Activated CD8-positive, alpha-beta T cell treated with anti-CD3 and anti-CD28 coated beads, Interleukin-2, amount 10 ng/mL, durations not matched to agents 7 days and 5 days (primary cell): ENCODE data around the gene DIAPH2. TPM values are rescaled to one million over a fixed set of nuclear protein-coding genes. Genes with fewer than 3 reads are reported as not detected.

Source experiments
- ATAC-seq: fragments of 150-1000 bp; cut with Tn5 transposase; one replicate; pipeline ENCODE4 v1.10.0; 2021; ENCODE audit warnings: moderate library complexity
- CTCF ChIA-PET: fragments of 350-600 bp; sonication (Branson Sonifier 250); formaldehyde crosslinking; loops from one replicate; lab custom pipeline; 2021; ENCODE audit warnings: antibody characterized with exemption; lab: Charles Lee
- POLR2A ChIA-PET: fragments of 350-600 bp; sonication (Branson Sonifier 250); formaldehyde crosslinking; loops from one replicate; lab custom pipeline; 2021; ENCODE audit warnings: antibody characterized with exemption; lab: Charles Lee
- DNase-seq: peaks from one replicate; pipeline ENCODE4 v3.0.0-alpha.2; 2020
- H3K27ac Mint-ChIP-seq: one replicate; pipeline ENCODE4 v1.8.0; 2021; ENCODE audit warnings: mild to moderate bottlenecking, mixed read lengths
- H3K27me3 Mint-ChIP-seq: one replicate; pipeline ENCODE4 v1.8.0; 2021; ENCODE audit warnings: low read depth, mixed read lengths
- H3K36me3 Mint-ChIP-seq: one replicate; pipeline ENCODE4 v1.8.0; 2021; ENCODE audit warnings: low read depth, mixed read lengths
- H3K4me1 Mint-ChIP-seq: one replicate; pipeline ENCODE4 v1.8.0; 2021; ENCODE audit warnings: low read depth, mixed read lengths
- H3K4me3 Mint-ChIP-seq: one replicate; pipeline ENCODE4 v1.8.0; 2021; ENCODE audit warnings: mild to moderate bottlenecking, mixed read lengths
- H3K9me3 Mint-ChIP-seq: one replicate; pipeline ENCODE4 v1.8.0; 2022; ENCODE audit warnings: mixed read lengths; ENCODE audit not compliant: insufficient read depth
- total RNA-seq, 2 experiments: library from RNA; stranded (reverse); gene quantifications; one replicate each; pipeline ENCODE4 v1.2.3, GENCODE V29; 2021

The DIAPH2 gene
- total RNA-seq, 2 experiments from 2014 or later: 14.1 to 14.4 TPM

DNA sequence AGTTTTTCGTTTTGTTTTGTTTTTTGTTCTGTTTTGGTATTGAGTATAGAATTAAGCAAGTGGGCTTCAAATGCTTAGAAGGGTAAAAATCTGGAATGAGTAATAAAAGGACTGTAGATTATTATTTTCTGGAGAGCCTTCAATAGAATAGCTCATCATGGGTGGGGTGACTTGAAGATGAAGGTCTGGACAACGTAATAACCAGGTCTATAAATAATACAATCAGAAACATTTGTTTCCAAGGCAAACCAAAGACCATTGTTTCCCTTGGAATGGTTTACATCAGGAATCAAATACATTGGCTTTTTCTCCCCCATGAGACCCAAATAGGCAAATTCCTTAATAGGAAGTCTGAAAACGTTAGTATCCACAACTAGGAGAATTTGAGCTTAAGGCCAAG lies 920.6 kb downstream of the DIAPH2 start:
- H3K9me3 Mint-ChIP-seq: no peaks in the 10 kb centered on the region
- no peaks in the 10 kb centered on the region for H3K27me3 Mint-ChIP-seq
- ChIA-PET CTCF (no interaction called here), POLR2A (no interaction called here)
- H3K36me3 Mint-ChIP-seq: no peaks in the 10 kb centered on the region
- H3K4me3 Mint-ChIP-seq: no peak overlapping the region
- DNase-seq (no peak), ATAC-seq (no peak)
- H3K4me1 Mint-ChIP-seq: no peaks in the 10 kb centered on the region
- no peak overlapping the region for H3K27ac Mint-ChIP-seq

DNA sequence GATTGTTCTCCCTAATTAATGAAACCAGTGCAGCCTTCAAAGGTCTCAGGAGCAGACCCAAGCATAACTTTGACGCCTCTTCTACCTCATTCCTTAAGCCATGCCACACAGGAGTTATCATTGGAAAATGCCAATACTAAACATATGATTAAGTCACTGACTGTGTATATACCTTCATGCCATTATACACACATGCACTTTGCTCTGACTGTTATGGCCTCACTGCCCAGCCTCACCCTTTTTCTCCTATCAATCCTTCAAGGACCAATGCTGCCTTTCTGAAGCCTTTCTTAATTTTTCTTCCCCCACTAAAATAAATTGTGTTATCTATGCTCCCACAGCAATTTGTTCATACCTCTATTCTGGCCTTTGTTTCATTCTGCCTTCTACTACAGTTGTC lies 924.7 kb downstream of the DIAPH2 start:
- ChIA-PET POLR2A (no interaction called here), CTCF (no interaction called here)
- ATAC-seq: no peak
- no peaks in the 10 kb centered on the region for H3K9me3 Mint-ChIP-seq
- H3K27ac Mint-ChIP-seq: no peak overlapping the region
- no peaks in the 10 kb centered on the region for H3K4me1 Mint-ChIP-seq
- H3K27me3 Mint-ChIP-seq: no peaks in the 10 kb centered on the region
- no peak for DNase-seq
- H3K36me3 Mint-ChIP-seq: no peaks in the 10 kb centered on the region
- no peak overlapping the region for H3K4me3 Mint-ChIP-seq

DNA sequence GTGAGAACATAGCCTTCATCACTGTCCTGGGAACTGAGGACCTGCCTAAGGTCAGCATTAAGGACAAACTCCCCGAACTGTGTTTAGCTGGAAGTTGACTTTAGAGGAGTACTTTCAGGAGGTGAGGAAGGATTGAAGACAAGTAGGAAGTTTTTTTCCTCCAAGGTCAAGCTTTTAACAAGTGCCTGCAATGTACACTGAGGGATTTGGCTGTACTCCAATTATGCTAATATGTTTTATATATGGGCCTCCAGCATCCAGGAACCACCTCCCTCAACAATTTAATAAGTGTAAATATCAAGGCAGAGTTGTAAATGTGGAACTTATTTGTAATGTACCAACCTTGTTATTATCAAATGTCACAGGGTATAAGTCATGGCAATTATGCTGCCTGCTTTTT lies 925.3 kb downstream of the DIAPH2 start:
- DNase-seq (no peak), ATAC-seq (no peak)
- ChIA-PET CTCF (no interaction called here), POLR2A (no interaction called here)
- no peaks in the 10 kb centered on the region for H3K9me3 Mint-ChIP-seq
- no peak overlapping the region for H3K4me3 Mint-ChIP-seq
- H3K27ac Mint-ChIP-seq: no peak overlapping the region
- no peaks in the 10 kb centered on the region for H3K27me3 Mint-ChIP-seq
- no peaks in the 10 kb centered on the region for H3K36me3 Mint-ChIP-seq
- H3K4me1 Mint-ChIP-seq: no peaks in the 10 kb centered on the region

DNA sequence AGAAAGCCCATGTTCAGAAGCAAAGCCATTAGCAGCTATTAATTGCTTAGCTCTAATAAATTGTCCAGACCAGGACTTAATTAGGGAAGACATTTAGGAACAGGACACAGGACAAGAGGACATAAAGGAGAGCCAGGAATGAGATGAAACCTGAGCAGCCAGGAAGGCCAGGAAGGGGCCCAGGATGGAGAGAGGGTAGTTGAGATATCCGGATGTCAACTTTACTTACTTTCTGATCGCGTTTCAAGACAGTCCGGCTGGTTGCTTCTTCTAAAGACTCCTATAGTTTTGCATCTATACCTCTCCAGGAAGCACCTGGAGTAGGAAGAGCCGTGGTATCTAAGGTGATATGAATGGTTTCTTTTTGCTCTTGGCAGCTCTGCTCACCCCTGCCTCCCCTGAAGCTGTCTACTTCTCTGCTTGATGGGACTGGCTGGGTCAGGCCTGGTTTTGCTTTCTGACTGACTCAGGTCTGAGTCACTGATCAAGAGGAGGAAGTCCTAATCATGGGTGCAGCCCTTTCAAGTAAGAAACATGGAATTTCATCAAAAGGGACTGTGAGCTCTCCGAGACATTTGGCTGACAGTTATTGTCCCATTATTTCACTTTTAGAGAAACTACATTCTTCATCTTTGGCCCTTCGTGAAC lies 932.4 kb downstream of the DIAPH2 start:
- POLR2A ChIA-PET: no interaction called here
- CTCF ChIA-PET: no interaction called here
- no peaks in the 10 kb centered on the region for H3K9me3 Mint-ChIP-seq
- no peak overlapping the region for H3K27ac Mint-ChIP-seq
- peaks cover 2% of the 10 kb centered on the region for H3K27me3 Mint-ChIP-seq
- H3K4me1 Mint-ChIP-seq: no peaks in the 10 kb centered on the region
- DNase-seq (no peak), ATAC-seq (no peak)
- no peaks in the 10 kb centered on the region for H3K36me3 Mint-ChIP-seq
- H3K4me3 Mint-ChIP-seq: no peak overlapping the region

DNA sequence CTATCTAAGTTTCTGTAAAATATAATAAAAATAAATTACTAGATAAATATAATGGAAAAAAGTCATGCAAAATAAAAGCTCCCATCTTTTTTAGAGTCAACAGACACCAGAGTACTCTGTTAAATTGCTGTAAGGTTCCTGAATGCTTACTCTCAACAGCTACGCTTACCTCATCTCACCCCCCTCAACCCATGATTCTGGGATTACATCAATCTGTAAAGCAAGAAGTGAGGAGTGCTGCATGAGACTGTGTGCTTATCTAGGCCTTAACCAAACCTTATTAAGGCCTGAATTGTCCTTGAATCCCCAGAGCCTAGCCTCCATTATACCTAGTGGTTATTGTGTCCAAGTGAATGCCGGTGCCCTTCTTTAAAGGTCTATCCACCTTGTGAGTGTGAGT lies 934.9 kb downstream of the DIAPH2 start:
- no peak overlapping the region for H3K27ac Mint-ChIP-seq
- ChIA-PET CTCF (no interaction called here), POLR2A (no interaction called here)

DNA sequence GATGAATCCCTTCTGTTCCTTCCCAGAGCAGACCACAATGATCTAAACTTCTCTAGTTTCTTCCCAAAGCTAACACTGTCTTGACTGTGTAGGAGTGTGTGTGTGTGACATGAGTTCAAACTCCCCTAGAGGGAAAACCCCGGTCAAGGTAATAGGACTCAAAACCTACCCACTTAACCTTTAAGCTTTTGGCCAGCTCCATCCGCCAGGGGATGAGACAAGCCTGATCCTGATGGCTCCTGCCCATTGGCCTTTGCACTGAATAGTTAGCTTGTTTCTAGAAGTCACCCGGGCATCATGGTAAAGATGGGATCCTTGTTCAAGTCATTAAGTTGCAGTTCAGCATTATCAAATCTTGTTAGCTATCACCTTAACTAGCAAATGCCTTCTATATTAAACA lies 937.5 kb downstream of the DIAPH2 start:
- POLR2A ChIA-PET: no interaction called here
- Mint-ChIP-seq H3K9me3 (no peaks in the 10 kb centered on the region), H3K36me3 (no peaks in the 10 kb centered on the region), H3K27me3 (peaks cover 2% of the 10 kb centered on the region), H3K27ac (no peak overlapping the region), H3K4me3 (no peak overlapping the region), H3K4me1 (no peaks in the 10 kb centered on the region)
- ATAC-seq (no peak), DNase-seq (no peak)
- CTCF ChIA-PET: no interaction called here

More for the DNA sequence above, 934.9 kb downstream of the DIAPH2 start:
- DNase-seq (no peak), ATAC-seq (no peak)
- Mint-ChIP-seq H3K9me3 (no peaks in the 10 kb centered on the region), H3K4me1 (no peaks in the 10 kb centered on the region), H3K27me3 (peaks cover 2% of the 10 kb centered on the region), H3K4me3 (no peak overlapping the region), H3K36me3 (no peaks in the 10 kb centered on the region)

DNA sequence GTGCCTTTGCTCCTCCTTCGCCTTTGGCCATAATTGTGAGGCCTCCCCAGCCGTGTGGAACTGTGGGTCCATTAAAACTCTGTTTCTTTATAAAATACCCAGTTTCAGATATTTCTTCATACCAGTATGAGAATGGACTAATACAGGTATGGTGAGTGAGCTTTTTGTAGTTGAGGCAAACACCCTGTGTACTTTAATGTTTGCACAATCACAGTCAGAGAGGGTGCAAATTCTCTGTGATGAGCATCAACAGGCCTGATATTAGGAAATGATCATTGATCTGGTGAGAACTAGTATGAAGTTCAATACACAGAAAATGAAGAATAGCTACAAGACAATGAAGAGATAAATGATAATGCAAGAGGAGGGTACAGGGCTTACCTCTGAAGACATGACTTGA lies 943.7 kb downstream of the DIAPH2 start:
- ChIA-PET CTCF (no interaction called here), POLR2A (no interaction called here)
- H3K4me3 Mint-ChIP-seq: no peak overlapping the region

DNA sequence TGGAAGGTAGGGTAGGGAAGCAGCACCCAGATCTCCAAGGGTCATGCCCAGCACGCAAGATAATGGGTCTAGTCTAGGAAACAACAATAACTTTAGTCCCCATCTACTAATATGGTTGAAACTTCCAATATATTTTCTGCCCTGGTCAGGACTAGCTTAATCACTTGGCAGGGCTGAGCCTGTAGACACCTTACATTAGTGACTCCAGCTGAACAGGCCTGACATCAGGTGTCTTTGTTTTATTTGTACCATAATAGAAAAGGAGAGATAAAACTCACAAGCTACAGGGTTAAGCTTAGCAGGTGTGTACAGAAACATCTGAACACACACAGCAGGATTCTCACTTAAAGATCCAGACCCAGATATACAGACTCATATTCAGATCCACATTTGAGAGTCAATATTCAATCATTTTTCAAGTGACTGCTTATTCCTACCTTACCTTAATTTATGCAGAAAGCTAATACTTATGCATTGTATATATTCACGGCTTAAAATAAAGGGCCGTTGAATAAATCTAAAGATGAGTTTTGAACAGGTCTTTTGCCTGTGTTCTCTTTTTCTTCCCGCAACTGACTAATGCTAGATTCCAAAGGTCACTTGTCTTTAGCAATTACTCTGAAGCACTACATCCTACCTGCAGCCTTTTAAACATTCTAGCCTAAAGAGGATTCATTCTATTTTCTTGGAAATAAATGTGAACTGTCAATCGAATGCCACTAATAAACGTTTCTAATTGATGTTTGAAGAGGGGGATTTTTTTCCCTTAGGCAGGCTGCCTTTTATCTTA lies 944.4 kb downstream of the DIAPH2 start:
- Mint-ChIP-seq H3K27me3 (no peaks in the 10 kb centered on the region), H3K4me3 (no peak overlapping the region), H3K36me3 (no peaks in the 10 kb centered on the region), H3K27ac (no peak overlapping the region), H3K4me1 (no peaks in the 10 kb centered on the region), H3K9me3 (no peaks in the 10 kb centered on the region)
- DNase-seq (no peak), ATAC-seq (no peak)
- CTCF ChIA-PET: no interaction called here
- POLR2A ChIA-PET: no interaction called here

More for the DNA sequence above, 943.7 kb downstream of the DIAPH2 start:
- Mint-ChIP-seq H3K4me1 (no peaks in the 10 kb centered on the region), H3K27ac (no peak overlapping the region), H3K9me3 (no peaks in the 10 kb centered on the region), H3K27me3 (no peaks in the 10 kb centered on the region), H3K36me3 (no peaks in the 10 kb centered on the region)
- DNase-seq: no peak
- ATAC-seq: no peak

DNA sequence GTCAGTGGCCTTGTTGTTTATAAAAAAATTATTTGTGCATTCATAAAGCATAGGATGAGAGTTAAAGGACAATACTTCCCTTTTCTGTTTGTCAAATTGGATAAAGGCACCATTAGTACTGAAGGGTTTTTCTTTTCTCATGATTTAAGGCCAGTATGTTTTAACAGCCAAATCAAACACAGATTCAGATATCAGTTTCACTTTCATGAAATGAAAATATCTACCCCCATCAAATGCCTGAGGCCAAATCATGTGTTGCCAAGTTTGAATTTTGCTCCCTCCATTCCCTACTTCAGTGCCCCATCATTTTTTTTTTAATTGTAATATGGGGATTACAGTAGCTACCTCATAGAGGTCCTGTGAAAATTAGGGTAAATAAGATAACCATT lies 944.9 kb downstream of the DIAPH2 start:
- Mint-ChIP-seq H3K4me1 (no peaks in the 10 kb centered on the region), H3K27me3 (no peaks in the 10 kb centered on the region), H3K9me3 (no peaks in the 10 kb centered on the region), H3K4me3 (no peak overlapping the region), H3K36me3 (no peaks in the 10 kb centered on the region), H3K27ac (no peak overlapping the region)
- POLR2A ChIA-PET: no interaction called here
- ATAC-seq (no peak), DNase-seq (no peak)
- CTCF ChIA-PET: no interaction called here

DNA sequence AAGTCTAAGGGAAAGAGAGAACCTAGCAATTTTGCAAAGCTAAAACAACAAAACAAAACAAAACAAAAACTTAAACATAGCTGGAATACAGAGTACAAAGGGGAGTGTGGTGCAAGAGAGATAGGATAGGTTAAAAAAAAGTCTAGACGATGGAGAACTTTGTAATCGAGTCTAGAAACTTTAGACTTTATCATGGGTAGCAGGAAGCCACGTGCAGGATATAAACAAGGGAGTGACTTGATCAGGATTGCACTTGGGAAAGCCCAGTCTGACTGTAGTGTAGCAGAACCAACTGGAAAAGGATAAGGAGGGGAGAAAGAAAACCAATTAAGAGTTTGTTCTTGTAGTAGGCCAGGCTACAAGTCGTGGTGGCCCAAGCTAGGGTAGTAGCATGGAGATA lies 949.2 kb downstream of the DIAPH2 start:
- CTCF ChIA-PET: no interaction called here
- H3K9me3 Mint-ChIP-seq: no peaks in the 10 kb centered on the region

DNA sequence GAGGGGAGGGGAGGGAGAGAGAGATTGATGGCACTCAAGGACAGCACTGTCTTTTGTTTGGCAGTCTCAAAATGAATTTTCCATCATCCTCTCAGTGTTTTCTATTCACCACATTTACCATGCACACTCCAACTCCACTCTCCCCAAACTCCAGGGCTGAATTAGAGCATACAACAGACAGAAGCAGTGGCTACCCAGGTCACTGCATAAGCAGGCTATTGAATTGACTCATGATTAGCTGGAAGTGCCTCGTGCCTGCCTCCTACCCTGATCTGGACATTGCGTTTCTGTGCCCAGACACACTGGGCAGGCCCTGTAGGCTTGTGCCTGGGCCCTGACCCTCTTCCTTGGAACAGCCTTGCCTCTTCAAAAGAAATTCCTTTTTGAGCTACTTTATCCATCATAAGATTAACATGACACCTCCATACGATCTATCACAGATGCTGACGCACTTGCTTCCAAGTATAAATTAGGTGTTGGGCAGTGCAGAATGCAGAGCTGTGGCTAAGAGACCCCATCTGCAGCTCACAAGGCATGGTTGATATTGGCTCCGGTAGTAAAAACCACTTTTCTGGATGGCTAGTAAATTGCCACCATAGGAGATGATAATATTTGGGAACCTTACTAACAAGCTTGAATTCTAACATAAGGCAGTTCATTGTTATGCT lies 952.0 kb downstream of the DIAPH2 start:
- CTCF ChIA-PET: no interaction called here
- no peaks in the 10 kb centered on the region for H3K9me3 Mint-ChIP-seq
- no peak for ATAC-seq
- peaks cover 7% of the 10 kb centered on the region for H3K4me1 Mint-ChIP-seq
- POLR2A ChIA-PET: no interaction called here
- H3K4me3 Mint-ChIP-seq: no peak overlapping the region
- H3K27ac Mint-ChIP-seq: no peak overlapping the region
- no peak for DNase-seq
- no peaks in the 10 kb centered on the region for H3K36me3 Mint-ChIP-seq
- no peaks in the 10 kb centered on the region for H3K27me3 Mint-ChIP-seq

More for the DNA sequence above, 949.2 kb downstream of the DIAPH2 start:
- no peak for ATAC-seq
- no peak for DNase-seq
- Mint-ChIP-seq H3K36me3 (no peaks in the 10 kb centered on the region), H3K27ac (no peak overlapping the region), H3K27me3 (no peaks in the 10 kb centered on the region), H3K4me3 (no peak overlapping the region), H3K4me1 (no peaks in the 10 kb centered on the region)
- POLR2A ChIA-PET: no interaction called here

DNA sequence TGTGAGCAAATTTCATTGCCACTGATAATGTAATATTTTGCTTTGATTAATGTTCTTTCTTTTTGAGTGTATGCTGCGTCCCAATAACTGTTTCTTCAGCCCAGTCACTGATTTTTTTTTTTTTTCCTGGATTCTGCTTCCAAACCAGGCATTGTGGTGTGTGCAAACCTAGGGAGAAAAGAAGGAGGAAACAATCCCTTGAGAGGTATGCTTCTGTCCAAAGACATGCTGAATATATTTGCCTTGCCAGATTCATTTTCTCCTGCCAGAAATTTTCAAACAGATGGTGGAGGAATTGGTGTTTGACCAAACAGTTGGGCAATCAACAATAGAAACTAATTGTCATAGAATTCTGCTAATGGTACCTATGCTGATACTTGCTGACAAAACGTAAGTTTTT lies 952.6 kb downstream of the DIAPH2 start:
- CTCF ChIA-PET: no interaction called here
- ATAC-seq: no peak
- H3K27ac Mint-ChIP-seq: no peak overlapping the region

More for the DNA sequence above, 952.6 kb downstream of the DIAPH2 start:
- no peak overlapping the region for H3K4me3 Mint-ChIP-seq
- no peaks in the 10 kb centered on the region for H3K9me3 Mint-ChIP-seq
- H3K36me3 Mint-ChIP-seq: no peaks in the 10 kb centered on the region
- no peak for DNase-seq
- no peaks in the 10 kb centered on the region for H3K27me3 Mint-ChIP-seq
- POLR2A ChIA-PET: no interaction called here
- peaks cover 7% of the 10 kb centered on the region for H3K4me1 Mint-ChIP-seq
